Ovary (tissue), 3 donors: ENCODE measurements around the gene PRICKLE4.

ENCODE experiments used
- EP300 ChIP-seq: sonication (generic); formaldehyde crosslinking; IDR thresholded peaks from one replicate; pipeline ENCODE4 v1.6.1; 2017; ENCODE audit warnings: antibody characterized with exemption
- POLR2A ChIP-seq: fragments of 450-650 bp; IDR thresholded peaks from one replicate; pipeline ENCODE4 v1.6.1; 2017; ENCODE audit warnings: antibody characterized with exemption, mild to moderate bottlenecking, moderate library complexity
- TF ChIP-seq, protein P1 (sequence below), 3 donors: fragments of 450-650 bp in 2 of 3; fragments of 200-600 bp in 1 of 3; IDR thresholded peaks; one replicate each; pipeline versions ENCODE4 v1.5.1 to v1.8.0; 2016 to 2022; ENCODE audit warnings: antibody characterized with exemption in 3 of 3, mild to moderate bottlenecking in 1 of 3
- donor health status: DM: no; HTN: no; CAD: no.

DNA sequence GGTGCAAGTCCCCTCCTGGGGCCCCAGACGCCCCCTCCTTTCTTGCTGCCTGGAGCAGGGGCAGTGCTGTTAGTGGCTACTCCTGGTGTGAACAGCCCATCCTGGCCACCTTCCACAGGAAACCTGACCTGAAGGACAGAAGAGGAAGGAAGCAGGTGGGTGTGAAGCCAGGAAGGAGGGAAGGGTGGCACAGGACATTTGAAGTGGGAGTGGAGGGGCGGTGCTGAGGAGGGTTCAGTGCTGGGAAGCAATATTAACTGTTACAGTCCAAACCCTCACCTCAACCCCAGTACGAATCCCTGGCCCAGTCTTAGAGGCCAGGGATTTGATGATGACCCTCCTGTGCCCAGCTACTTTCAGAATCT lies 766 bp downstream of the PRICKLE4 start:
- TF ChIP-seq, protein P1, sequence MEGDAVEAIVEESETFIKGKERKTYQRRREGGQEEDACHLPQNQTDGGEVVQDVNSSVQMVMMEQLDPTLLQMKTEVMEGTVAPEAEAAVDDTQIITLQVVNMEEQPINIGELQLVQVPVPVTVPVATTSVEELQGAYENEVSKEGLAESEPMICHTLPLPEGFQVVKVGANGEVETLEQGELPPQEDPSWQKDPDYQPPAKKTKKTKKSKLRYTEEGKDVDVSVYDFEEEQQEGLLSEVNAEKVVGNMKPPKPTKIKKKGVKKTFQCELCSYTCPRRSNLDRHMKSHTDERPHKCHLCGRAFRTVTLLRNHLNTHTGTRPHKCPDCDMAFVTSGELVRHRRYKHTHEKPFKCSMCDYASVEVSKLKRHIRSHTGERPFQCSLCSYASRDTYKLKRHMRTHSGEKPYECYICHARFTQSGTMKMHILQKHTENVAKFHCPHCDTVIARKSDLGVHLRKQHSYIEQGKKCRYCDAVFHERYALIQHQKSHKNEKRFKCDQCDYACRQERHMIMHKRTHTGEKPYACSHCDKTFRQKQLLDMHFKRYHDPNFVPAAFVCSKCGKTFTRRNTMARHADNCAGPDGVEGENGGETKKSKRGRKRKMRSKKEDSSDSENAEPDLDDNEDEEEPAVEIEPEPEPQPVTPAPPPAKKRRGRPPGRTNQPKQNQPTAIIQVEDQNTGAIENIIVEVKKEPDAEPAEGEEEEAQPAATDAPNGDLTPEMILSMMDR (IDR thresholded peaks at IDR 0.05): no peak
- TF ChIP-seq POLR2A (no peak), EP300 (no peak)
